HepG2 (cell line): ENCODE measurements around the gene TBC1D7. TPM values are rescaled to one million over a fixed set of nuclear protein-coding genes. Genes with fewer than 3 reads are reported as not detected.

ENCODE experiments used
- HBP1 ChIP-seq: IDR thresholded peaks from 2 replicates; pipeline ENCODE4 v1.6.1; 2016; ENCODE audit warnings: low read depth, control low read depth
- HNRNPK ChIP-seq: fragments of 200-400 bp; formaldehyde crosslinking; IDR thresholded peaks from 2 replicates; pipeline ENCODE4 v1.6.1; 2018; ENCODE audit warnings: low read length, low read depth, moderate library complexity, mild to moderate bottlenecking; ENCODE audit not compliant: poor library complexity, severe bottlenecking
- MIXL1 ChIP-seq: IDR thresholded peaks from 2 replicates; pipeline ENCODE4 v1.6.1; 2016
- NAIF1 ChIP-seq: sonication (generic); formaldehyde crosslinking; IDR thresholded peaks from 2 replicates; pipeline ENCODE4 v1.5.0; 2020; ENCODE audit warnings: mild to moderate bottlenecking, missing genetic modification reagents, borderline replicate concordance
- PAF1 ChIP-seq: IDR thresholded peaks from 2 replicates; pipeline ENCODE4 v1.6.1; 2016; ENCODE audit warnings: missing genetic modification reagents, missing compliant biosample characterization
- PHB2 ChIP-seq: fragments of 450-650 bp; IDR thresholded peaks from 2 replicates; pipeline ENCODE4 v1.6.1; 2018; ENCODE audit not compliant: partially characterized antibody
- REL ChIP-seq: sonication (generic); formaldehyde crosslinking; conservative IDR thresholded peaks from 2 replicates; pipeline ENCODE4 v1.8.0; 2022; ENCODE audit warnings: mild to moderate bottlenecking, missing genetic modification reagents, moderate library complexity
- RORA ChIP-seq: sonication (generic); formaldehyde crosslinking; IDR thresholded peaks from 2 replicates; pipeline ENCODE4 v1.5.0; 2020; ENCODE audit warnings: mild to moderate bottlenecking, missing genetic modification reagents, moderate library complexity
- SMC3 ChIP-seq: IDR thresholded peaks from 2 replicates; pipeline ENCODE4 v1.6.1; 2011; ENCODE audit warnings: low read length, improper control_type of control experiment
- STAG1 ChIP-seq: sonication (generic); formaldehyde crosslinking; IDR thresholded peaks from 2 replicates; pipeline ENCODE4 v1.4.0; 2020; ENCODE audit warnings: missing genetic modification reagents
- TBX3 ChIP-seq: fragments of 450-650 bp; IDR thresholded peaks from 2 replicates; pipeline ENCODE4 v1.6.1; 2017; ENCODE audit warnings: antibody characterized with exemption, mild to moderate bottlenecking, inconsistent platforms, borderline replicate concordance
- THAP7 ChIP-seq: sonication (generic); formaldehyde crosslinking; IDR thresholded peaks from 2 replicates; pipeline ENCODE4 v1.8.1; 2023; ENCODE audit warnings: mild to moderate bottlenecking, missing genetic modification reagents
- ZFP41 ChIP-seq: sonication (generic); formaldehyde crosslinking; IDR thresholded peaks from 2 replicates; pipeline ENCODE4 v1.4.0; 2020; ENCODE audit warnings: mild to moderate bottlenecking, missing genetic modification reagents, borderline replicate concordance
- ZFP90 ChIP-seq: sonication (generic); formaldehyde crosslinking; IDR thresholded peaks from 2 replicates; pipeline ENCODE4 v1.8.0; 2022; ENCODE audit warnings: missing genetic modification reagents, mild to moderate bottlenecking, inconsistent platforms, borderline replicate concordance
- ZFX ChIP-seq: sonication (generic); formaldehyde crosslinking; IDR thresholded peaks from 2 replicates; pipeline ENCODE4 v1.4.0; 2020; ENCODE audit warnings: mild to moderate bottlenecking, low read depth, missing genetic modification reagents, moderate library complexity
- ZFY ChIP-seq: sonication (generic); formaldehyde crosslinking; IDR thresholded peaks from 2 replicates; pipeline ENCODE4 v1.4.0; 2020; ENCODE audit warnings: missing genetic modification reagents
- ZNF333 ChIP-seq: sonication (generic); formaldehyde crosslinking; IDR thresholded peaks from 2 replicates; pipeline ENCODE4 v1.4.0; 2020; ENCODE audit warnings: mild to moderate bottlenecking, missing genetic modification reagents, borderline replicate concordance
- ZNF557 ChIP-seq: sonication (generic); formaldehyde crosslinking; IDR thresholded peaks from 2 replicates; pipeline ENCODE4 v1.4.0; 2020; ENCODE audit warnings: missing genetic modification reagents
- polyA plus RNA-seq, 8 experiments: library from polyadenylated mRNA; depleted of rRNA in 3 of 8; stranded (reverse) in 7 of 8; unstranded in 1 of 8; fragments of >200 nt; fragmentation: Illumina TruSeq in 4 of 8; extraction: Trizol in 4 of 8; gene quantifications; 2 replicates each; pipeline versions ENCODE4 v1.2.1 to v1.2.3, GENCODE V29; 2011 to 2016; ENCODE audit warnings: low read depth in 4 of 8, missing spikeins in 1 of 8, mixed read lengths in 1 of 8; ENCODE audit not compliant: insufficient read depth in 1 of 8
- total RNA-seq, 5 experiments: library from RNA; depleted of rRNA; stranded (reverse); fragments of >200 nt; fragmentation: Illumina TruSeq; extraction: Trizol; gene quantifications; 2 replicates each; pipeline ENCODE4 v1.2.3, GENCODE V29; 2016; ENCODE audit warnings: low read depth in 1 of 5
- TF ChIP-seq, protein P1 (sequence below): sonication (generic); formaldehyde crosslinking; IDR thresholded peaks from 2 replicates; pipeline ENCODE4 v1.4.0; 2020; ENCODE audit warnings: low read depth, mild to moderate bottlenecking, missing genetic modification reagents
- TF ChIP-seq, protein P2 (sequence below): sonication (generic); formaldehyde crosslinking; IDR thresholded peaks from 2 replicates; pipeline ENCODE4 v1.4.0; 2020; ENCODE audit warnings: missing genetic modification reagents, borderline replicate concordance
- TF ChIP-seq, protein P3 (sequence below): sonication (generic); formaldehyde crosslinking; IDR thresholded peaks from 2 replicates; pipeline ENCODE4 v1.4.0; 2020; ENCODE audit warnings: missing genetic modification reagents
- TF ChIP-seq, protein P4 (sequence below): sonication (generic); formaldehyde crosslinking; IDR thresholded peaks from 2 replicates; pipeline ENCODE4 v1.5.1; 2020; ENCODE audit warnings: missing genetic modification reagents, mild to moderate bottlenecking, borderline replicate concordance

Gene TBC1D7
- total and polyA plus RNA-seq, 2 of the 13 experiments (the other 11 are each of a cell fraction or from before 2014, with no cell fraction given) = 23.3 to 30.8 TPM

DNA sequence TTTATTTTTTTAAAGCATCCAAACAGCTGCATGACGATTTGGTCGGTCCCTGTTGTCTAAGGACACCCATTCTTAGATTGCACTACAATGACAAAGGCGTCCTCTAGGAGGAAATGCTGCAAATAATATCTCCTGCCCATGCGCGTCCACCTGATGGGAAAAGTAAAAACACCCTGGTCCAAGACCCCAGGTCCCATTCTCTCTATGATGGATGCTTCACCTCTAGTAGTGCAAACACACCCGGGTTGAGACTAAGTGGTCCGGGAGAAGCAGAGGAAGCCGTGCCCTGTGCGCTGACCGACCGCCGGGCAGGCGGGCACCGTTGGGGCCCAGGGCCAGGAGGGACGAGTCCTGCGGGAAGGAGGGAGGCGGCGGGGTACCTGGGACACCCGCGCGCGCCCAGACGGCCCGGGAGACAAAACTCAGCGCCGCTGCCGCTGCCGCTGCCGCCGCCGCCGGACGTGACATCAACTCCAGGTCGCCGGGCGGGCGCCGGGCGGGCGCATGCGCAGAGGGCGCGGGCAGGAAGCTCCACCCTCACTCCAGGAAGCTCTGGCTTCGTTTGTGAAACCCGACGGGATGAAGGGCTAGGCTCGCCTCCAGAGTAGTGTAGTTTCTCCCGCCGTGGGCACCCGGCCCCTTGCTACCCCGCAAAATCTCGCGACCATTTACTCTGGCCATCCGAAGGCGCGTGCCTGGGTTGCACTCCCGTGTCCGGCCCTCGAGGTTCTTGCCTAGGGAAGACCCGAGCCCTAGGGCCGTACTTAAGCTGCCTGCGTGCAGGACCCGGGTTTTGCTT is at the start of gene TBC1D7 (continued):
- TF ChIP-seq TBX3 (no peak), HBP1 (CRISPR knock-in tag) (no peak), SMC3 (0 out of 2 replicates have a peak, but pooled peaks have one; percentile 28), ZFX (CRISPR knock-in tag) (peak; percentile 84; the same call in 1 of the 2 replicates), ZNF333 (CRISPR knock-in tag) (0 out of 2 replicates have a peak, but pooled peaks have one; percentile 47), ZNF557 (no peak), STAG1 (CRISPR knock-in tag) (peak; percentile 16; the same call in 1 of the 2 replicates), REL (CRISPR knock-in tag) (no peak), ZFP90 (no peak), HNRNPK (no peak), RORA (CRISPR knock-in tag) (no peak), ZFP41 (peak; percentile 79; the same call in 1 of the 2 replicates), PAF1 (CRISPR knock-in tag) (no peak), NAIF1 (no peak), ZFY (peak; percentile 91), PHB2 (no peak), THAP7 (CRISPR knock-in tag) (peak; percentile 60; the same call in 1 of the 2 replicates), MIXL1 (CRISPR knock-in tag) (no peak)
- TF ChIP-seq, protein P1, sequence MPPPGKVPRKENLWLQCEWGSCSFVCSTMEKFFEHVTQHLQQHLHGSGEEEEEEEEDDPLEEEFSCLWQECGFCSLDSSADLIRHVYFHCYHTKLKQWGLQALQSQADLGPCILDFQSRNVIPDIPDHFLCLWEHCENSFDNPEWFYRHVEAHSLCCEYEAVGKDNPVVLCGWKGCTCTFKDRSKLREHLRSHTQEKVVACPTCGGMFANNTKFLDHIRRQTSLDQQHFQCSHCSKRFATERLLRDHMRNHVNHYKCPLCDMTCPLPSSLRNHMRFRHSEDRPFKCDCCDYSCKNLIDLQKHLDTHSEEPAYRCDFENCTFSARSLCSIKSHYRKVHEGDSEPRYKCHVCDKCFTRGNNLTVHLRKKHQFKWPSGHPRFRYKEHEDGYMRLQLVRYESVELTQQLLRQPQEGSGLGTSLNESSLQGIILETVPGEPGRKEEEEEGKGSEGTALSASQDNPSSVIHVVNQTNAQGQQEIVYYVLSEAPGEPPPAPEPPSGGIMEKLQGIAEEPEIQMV = peak; percentile 77; the same call in 1 of the 2 replicates
- TF ChIP-seq, protein P2, sequence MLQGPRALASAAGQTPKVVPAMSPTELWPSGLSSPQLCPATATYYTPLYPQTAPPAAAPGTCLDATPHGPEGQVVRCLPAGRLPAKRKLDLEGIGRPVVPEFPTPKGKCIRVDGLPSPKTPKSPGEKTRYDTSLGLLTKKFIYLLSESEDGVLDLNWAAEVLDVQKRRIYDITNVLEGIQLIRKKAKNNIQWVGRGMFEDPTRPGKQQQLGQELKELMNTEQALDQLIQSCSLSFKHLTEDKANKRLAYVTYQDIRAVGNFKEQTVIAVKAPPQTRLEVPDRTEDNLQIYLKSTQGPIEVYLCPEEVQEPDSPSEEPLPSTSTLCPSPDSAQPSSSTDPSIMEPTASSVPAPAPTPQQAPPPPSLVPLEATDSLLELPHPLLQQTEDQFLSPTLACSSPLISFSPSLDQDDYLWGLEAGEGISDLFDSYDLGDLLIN (CRISPR knock-in tag) = no peak
- TF ChIP-seq, protein P3, sequence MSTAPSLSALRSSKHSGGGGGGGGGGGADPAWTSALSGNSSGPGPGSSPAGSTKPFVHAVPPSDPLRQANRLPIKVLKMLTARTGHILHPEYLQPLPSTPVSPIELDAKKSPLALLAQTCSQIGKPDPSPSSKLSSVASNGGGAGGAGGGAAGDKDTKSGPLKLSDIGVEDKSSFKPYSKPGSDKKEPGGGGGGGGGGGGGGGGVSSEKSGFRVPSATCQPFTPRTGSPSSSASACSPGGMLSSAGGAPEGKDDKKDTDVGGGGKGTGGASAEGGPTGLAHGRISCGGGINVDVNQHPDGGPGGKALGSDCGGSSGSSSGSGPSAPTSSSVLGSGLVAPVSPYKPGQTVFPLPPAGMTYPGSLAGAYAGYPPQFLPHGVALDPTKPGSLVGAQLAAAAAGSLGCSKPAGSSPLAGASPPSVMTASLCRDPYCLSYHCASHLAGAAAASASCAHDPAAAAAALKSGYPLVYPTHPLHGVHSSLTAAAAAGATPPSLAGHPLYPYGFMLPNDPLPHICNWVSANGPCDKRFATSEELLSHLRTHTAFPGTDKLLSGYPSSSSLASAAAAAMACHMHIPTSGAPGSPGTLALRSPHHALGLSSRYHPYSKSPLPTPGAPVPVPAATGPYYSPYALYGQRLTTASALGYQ (CRISPR knock-in tag) = no peak; the same call in 1 of the 2 replicates
- TF ChIP-seq, protein P4, sequence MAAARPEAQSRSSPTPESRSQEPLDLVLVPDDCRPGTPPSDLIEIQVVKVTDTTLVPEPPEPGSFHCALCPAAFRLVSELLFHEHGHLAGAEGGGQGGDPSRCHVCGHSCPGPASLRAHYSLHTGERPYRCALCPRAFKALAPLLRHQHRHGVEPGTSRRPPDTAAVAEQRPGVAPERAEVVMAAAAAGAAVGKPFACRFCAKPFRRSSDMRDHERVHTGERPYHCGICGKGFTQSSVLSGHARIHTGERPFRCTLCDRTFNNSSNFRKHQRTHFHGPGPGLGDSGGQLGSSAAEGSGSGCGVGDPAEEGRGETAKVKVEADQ = no peak
